GM18519 (cell line): Measurements from ENCODE around the gene UBR1.

Experiments
- ATAC-seq: cut with Tn5 transposase; IDR thresholded peaks from one replicate; pipeline ENCODE4 v1.9.1; 2021; ENCODE audit warnings: mild to moderate bottlenecking, moderate library complexity; ENCODE audit not compliant: unreplicated experiment, low FRiP score

Gene UBR1

DNA sequence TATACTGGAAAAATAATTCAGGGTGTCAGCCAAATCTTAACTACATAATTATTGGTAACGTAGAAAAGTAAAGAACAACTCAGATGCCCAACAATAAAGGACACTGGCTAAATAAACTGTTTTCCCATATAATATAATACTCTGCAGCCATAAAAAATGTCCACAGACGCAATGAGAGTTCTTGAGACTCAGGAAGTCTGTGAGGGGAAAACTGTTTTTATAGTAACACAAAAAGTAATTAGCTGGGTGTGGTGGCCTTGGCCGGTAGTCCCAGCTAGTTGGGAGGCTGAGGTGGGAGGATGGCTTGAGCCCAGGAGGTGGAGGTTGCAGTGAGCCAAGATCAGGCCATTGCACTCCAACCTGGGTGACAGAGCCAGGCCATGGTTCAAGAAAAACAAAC is 5.5 kb upstream of the UBR1 start:
- no peak for ATAC-seq

DNA sequence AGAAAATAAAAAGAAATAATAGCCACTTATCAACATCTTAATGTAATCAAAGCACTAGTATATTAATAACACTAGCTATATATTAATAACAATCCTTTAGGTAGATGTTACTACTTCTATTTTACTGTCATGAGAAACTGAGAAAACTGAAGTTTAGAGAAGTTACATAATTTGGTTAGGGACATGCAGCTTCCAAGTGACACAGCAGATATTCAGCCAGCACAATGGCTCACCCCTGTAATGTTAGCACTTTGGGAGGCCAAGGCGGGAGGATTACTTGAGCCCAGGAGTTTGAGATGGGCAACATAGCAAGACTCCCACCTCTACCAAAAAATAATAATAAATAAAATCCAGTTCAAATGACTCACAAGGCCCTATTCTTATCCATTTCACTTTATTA is 1.9 kb upstream of the UBR1 start:
- ATAC-seq, result no peak

DNA sequence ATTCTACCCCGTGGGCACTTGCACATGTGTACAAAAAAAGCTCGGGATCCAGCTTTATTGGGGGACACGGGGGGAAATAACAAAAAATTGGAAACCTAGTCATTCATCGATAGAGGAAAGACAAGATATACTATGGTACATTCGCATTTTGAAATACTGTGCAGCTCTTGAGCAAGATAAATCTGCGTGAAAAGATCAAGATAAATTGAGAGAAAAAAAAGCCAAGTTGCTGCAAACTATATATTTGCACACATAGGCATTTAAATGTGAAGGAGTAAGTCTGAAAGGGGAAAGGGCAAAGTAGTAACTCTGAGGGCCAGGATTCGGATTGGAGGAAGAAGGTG is 620 bp upstream of the UBR1 start:
- ATAC-seq, result no peak

DNA sequence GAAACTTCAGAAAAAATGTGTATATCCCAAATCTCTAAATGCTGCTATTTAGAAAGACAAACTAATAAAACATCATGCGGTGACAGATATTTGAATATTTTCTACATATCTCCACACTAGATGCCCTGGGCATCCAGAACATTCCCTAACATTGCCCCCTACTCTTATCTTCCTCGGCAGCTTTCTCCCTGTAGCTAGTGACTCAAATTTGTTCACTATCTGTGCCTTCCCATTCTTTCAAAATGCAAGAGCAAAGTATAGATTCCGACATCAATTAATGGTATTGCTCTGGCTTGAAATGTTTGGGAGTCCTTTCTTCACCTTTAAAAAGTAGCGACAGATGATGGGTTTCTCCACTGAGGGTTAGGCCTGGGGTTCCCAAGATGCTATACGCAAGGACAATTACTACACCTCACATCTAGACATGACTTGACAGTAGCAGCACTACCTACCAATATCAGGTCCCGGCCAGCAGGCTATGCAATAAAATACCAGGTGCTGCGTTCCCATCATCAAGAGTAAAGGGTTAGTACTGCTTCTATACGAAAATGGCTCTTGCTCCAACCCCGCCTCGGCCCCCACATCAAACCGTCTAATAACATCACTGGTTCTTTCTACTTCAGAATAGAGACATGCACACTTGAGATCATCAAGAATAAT is 631 bp downstream of the UBR1 start:
- no peak for ATAC-seq

DNA sequence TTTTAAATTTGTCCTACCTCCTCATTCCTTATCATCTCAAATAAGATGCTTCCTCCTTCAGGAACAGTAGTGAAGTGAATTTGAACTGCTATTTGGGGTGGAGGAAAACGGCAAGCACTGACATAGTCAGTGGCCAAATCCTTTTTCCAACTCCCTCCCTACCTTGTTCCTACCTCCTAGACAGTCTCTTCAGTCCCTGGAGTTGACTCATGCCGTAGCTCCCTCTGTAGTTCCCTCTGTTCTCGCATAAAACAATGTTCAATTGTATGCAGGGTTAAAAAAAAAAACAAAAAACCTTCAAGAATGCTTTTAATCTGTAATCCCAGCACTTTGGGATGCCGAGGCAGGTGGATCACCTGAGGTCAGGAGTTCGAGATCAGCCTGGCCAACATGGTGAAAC is 1.4 kb downstream of the UBR1 start:
- no peak for ATAC-seq

DNA sequence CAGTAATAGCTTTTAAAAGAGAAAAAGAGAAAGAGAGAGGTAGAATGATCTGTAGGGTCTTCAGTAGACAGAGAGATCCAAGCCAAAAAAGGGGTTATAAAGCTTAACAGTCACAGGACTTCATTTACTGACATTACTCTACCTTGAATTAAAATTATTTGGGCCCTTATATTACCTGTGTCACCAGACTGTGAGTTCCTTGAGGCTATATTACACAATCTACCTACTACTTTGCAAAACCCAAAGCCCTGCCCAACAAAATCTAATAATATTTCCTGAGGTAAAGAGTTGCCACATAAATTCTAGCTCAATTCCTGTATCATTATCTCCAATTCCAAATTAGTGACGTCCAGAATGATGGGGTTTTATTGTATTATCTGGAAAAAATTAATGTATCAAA is 1.9 kb downstream of the UBR1 start:
- no peak for ATAC-seq

DNA sequence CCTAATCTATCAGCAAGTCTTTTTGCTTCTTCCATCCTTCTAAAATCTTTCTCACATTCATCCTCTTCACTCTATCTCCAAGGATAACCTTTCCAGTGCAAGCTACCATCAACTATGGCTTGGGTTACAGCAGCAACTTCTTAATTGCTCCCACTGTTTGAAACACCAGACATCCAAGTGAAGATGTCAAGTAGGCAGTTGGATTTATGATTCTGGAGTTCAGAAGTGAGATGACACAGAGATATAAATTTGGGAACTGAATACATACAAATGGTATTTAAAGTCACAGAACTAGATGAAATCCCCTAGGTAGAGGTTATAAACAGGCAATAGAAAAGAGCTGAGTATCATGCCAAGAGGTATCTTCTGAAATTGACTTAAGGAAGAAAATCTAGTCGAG is 3.7 kb downstream of the UBR1 start:
- no peak for ATAC-seq

DNA sequence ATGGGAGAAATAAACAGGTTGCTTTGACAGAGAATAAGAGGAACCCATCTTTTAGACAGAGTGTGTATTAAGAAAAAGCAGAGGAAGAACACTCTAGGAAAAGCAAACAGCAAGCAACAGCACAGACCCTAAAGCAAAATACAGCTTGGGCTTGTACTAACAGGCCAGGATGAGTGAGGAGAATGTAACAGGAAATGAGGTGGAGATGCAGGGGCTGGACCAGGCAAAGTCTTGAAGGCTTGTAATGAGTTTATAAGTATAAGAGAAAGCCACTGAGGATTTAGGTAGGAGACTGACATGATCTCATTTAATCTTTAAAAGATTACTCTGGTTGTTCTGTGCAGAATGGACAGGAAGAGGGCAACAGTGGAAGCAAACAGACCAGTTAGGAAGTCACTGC is 4.9 kb downstream of the UBR1 start:
- no peak for ATAC-seq

DNA sequence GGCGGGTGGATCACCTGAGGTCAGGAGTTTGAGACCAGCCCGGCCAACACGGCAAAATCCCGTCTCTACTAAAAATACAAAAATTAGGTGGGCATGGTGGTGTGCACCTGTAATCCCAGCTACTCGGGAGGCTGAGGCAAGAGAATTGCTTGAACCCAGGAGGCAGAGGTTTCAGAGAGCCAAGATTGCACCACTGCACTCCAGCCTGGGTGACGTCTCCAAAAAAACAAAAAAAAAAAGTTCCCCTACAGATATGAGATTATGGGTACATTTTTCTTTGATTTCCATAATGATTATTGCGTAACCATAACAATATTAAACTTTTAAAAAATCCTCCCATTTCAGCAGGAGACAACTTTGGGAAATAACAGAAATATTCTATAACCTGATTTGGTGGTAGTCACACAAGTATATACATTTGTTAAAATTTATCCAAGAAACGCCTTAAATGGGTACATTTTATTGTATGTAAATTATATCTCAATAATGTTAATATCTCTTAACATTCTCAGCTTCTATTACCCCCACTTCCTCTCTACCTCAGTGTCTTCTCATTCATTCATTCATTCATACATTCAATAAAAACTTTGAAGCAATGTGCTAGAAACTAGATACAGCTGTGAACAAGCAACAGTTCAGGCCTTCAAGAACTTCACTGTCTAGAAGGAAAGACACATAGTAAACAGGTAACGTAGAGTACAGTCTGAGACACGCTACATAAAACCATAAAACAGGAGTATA is 6.6 kb downstream of the UBR1 start:
- no peak for ATAC-seq

DNA sequence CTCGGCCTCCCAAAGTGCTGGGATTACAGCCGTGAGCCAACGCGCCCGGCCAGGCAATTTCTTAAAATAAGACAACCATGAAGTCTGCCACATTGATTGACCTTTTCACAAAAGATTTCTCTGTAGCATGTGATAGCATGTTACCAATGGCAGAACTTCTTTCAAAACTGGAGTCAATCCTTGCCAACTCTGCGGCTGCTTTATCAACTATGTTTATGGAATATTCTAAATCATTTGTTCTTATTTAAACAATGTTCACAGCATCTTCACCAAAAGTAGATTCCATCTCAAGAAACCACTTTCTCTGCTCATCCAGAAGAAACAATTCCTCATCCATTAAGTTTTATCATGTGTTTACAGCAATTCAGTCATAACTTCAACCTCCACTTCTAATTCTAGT is 9.4 kb downstream of the UBR1 start:
- no peak for ATAC-seq

DNA sequence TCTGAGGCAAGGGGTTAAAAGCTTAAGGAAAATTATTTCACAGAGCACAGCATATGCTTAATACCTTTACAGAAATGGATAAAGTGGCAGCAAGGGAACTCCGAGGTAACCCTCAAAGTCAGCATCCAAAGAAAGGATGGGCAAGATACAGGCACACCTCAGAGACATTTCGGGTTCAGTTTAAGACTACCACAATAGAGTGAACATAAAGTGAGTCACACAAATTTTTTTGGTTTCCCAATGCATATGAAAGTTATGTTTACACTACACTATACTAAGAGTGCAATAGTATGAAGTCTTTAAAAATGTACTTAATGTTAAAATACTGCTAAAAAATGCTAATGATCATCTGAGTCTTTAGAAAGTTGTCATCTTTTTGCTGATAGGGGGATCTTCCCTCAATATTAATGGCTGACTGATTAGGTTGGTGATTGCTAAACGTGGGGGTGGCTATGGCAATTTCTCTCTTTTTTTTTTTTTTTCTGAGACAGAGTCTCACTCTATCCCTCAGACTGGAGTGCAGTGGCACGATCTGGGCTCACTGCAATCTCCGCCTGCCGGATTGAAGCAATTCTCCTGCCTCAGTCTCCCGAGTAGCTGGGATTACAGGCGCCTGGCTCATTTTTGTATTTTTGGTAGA is 10.0 kb downstream of the UBR1 start:
- ATAC-seq, result no peak

DNA sequence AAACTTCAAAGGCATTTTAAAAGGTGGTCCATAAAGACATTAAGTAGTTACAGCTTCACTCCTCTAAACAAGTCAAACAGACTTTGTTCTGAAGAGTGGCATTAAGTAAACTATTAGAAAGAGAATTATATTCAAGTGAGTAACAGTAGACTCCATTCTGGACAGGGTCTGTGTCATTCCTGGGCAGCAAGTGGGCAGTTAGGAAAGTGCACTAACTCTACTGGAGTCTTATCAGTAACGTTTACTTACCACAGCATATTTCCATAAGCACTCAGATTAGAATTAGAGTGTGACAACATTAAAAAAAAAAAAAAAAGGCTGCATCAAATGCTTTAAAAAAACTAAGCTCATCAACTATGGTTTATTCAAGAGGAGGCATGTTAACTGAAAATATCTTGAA is 10.6 kb downstream of the UBR1 start:
- no peak for ATAC-seq

DNA sequence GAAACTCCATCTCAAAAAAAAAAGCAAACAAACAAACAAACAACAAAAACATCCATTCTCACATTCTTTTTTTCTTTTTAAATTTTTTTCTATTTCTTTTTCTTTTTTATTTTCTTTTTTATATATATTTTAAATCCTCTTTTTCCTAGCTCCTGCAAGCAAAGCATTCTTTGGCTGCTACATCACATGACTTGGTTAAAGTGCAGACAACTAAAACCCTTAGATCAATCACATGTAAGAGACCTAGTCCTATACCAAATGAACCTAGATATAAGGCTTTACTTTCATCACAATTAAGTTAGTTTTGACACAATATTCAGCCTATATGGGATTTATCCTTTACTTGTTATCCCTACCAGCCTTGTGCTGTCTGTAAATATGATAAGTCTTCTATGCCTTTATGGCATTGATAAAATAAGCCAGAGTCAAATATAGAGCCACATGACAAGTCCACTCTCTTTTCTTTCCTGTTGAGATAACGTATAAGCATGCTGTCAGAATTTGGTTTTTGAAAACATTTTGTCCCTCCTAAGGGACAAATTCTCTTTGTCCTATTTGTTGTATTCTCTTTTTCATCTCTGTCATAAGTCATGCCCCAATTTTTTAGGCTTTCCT is 11.3 kb downstream of the UBR1 start:
- no peak for ATAC-seq

DNA sequence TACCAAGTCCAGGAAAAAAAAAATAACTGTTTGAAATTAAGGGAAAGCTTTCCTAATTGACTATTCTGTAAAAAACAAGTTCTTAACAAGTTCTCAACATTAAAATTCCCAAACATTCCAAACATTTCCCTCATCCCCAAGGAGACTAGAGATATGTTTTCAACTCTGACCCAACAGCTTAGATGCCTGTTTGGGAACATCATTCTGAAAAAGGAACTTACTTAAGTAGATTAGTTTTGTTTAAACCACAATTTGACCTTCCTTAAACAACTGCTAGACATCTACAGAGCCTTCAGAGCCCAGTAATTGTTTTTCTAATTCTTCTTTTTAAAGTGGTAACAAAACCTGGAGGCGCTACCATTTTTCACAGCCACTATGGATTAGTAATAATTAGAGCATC is 12.8 kb downstream of the UBR1 start:
- no peak for ATAC-seq

DNA sequence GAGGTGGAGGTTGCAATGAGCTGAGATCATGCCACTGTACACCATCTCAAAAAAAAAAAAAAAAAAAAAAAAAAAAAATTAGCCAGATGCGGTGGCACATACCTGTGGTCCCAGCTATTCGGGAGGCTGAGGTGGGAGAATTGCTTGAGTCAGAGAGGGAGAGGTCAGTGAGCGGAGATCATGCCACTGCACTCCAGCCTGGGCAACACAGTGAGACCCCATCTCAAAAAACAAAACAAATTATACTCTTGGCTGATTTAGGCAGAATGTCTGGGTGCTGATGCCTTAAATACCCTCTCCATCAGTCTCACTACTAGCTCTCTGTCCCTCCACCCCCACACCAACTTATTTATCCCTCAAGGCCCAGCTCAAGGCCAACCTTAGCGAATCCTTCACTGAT is 14.0 kb downstream of the UBR1 start:
- ATAC-seq, result no peak

DNA sequence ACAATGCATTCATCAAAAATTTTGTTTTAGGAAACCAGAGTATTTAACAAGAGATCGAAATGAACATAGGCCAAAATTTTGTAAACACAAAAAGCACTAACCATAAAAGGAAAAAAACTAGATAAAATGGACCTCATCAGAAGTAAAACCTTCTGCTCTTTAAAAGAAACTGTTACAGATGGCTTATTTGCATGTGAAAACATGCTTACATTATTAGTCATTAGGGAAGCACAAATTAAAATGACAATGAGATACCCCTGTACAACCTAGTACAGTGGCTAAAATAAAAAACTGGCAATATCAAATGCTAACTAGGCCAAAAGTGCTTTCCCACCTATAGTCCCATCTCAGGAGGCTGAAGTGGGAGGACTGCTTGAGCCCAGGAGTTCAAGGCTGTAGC is 19.3 kb downstream of the UBR1 start:
- ATAC-seq, result no peak

DNA sequence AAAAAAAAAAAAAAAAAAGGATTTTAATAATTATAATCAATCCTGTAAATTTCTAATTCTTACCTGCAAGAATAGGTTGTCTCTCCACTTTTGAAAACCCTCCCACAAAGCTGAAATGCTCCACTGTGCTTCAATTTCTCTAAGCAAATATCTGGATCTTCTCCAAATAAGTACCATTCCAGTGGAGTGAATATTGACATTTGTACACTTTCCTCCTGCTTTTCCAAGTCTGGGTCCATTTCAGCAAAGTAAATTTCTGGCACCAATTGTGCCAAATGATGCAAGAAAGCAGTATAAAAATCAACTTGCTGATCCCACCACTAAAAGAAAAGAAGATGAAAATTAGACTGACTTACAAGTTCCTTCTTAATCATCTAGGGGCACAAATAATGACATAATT is 19.9 kb downstream of the UBR1 start:
- no peak for ATAC-seq

DNA sequence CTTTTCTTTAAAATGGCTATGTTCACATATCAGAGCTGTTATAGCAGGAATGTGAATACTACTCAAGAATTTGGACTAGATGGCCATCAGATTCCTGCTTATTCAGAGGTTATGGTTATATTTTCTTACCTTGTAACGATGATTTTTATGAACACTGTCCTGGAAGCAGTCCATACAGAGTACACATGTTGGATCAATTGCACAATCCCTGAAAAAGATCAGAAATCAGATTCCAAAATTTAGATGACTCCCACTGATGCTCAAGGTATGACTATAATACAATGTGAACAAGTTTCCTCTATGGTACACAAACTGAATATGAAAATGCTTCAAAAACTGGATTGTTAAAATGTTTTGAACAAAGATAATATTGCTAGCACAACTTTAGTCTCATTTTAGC is 23.3 kb downstream of the UBR1 start:
- no peak for ATAC-seq

DNA sequence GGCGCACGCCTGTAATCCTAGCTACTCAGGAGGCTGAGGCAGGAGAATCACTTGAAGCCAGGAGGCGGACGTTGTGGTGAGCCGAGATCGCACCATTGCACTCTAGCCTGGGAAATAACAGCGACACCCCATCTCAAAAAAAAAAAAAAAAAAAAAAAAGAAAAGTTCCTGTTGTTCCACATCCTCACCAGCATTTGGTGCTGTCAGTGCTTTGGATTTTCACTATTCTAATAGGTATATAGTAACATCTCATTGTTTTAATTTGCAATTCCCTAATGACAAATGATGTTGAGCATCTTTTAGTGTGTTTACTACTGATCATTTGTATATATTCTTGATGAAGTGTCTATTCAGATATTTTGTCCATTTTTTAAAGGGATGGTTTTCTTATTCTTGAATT is 24.6 kb downstream of the UBR1 start:
- ATAC-seq, result no peak

DNA sequence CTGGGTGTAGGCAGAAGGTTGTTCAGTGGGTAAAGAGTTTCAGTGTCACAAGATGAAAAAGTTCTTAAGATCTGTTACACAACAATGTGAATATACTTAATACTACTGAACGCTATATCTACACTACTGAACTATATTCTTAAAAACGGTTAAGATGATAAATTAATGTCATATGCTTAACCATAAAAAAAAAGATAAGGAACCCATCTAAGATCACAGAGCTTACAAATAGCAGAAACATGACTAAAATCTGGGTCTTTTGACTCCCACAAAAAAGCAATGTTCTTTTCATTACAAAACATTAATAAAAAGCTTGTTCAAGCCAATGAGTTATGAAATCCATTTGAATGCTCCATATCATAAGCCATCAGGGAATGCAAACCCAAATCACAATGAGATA is 34.4 kb downstream of the UBR1 start:
- no peak for ATAC-seq

DNA sequence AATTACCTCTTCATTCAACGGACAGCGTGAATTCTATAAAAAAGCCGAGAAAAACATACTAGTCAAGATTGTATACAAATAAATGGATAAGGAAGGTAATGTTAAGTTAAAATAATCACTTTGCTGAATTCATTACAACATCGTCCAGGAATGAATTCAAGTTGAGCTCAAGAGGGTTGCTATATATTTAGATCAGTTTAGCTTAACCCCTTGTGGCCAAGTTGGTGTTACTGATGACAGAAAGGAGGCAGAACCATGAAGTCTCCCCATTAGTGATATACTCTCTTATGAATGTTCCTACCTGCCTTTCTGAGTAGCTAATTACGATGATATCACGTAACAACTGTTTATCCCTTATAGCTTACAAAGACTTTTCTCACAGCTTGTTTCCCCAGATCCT is 34.9 kb downstream of the UBR1 start:
- ATAC-seq, result no peak

DNA sequence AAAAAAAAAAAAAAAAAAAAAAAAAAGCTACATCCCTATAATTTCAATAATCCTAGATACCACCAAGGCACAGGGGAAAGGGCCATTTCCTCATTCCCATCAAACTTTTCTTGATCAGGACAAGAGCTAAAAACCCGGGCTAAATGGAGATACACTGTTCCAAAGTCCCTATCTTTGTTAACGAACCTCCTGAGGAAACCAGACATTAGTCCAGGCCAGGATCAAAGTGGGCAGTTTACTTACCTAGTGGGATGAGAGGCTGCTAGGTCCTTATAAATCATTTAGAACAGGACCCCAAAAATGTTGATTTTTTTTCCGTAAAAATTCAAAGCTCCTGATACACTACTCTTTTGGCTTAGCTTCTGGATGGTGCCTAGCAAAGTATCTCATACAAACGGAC is 35.6 kb downstream of the UBR1 start:
- no peak for ATAC-seq
